ENCODE data around the gene TIMM9.
"Not testable (repeated sequence)": the region's sequence is repeated elsewhere in the genome, so short reads cannot be mapped to it uniquely, and the experiment has no call there.

The TIMM9 gene

DNA sequence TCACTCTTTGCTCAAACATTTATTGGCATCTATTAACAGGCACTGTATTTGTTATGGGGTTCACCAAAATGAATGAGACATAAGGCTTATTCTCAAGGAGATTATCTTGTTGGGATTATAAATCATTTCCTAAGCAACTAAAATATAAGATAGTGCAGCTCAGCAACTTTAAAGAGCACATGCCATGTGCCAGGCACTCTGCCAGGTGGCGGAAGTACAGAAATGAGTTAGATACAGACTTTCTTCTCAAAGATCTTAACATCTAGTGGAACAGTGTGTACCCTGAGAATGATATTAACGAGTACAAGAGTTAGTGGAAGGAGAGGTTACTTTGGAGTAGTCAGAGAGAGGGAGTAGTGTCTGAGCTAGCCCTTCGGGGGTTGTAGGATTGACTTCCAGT lies 60.0 kb downstream of the TIMM9 start:
- DNase-seq (ENCODE audit: low read depth): peak; percentile 16
- no peak overlapping the region for H3K4me3 ChIP-seq (ENCODE audit: low read length)
- TF ChIP-seq CTCF (conservative IDR thresholded peaks at IDR 0.05; ENCODE audit: low read depth, low read length): no peak

GRCh38 chr14:58364316-58364715 lies 63.0 kb downstream of the TIMM9 start:
- no peak for TF ChIP-seq CTCF (conservative IDR thresholded peaks at IDR 0.05; ENCODE audit: low read depth, low read length)
- H3K4me3 ChIP-seq (ENCODE audit: low read length): no peak overlapping the region
- DNase-seq (ENCODE audit: low read depth): no peak

DNA sequence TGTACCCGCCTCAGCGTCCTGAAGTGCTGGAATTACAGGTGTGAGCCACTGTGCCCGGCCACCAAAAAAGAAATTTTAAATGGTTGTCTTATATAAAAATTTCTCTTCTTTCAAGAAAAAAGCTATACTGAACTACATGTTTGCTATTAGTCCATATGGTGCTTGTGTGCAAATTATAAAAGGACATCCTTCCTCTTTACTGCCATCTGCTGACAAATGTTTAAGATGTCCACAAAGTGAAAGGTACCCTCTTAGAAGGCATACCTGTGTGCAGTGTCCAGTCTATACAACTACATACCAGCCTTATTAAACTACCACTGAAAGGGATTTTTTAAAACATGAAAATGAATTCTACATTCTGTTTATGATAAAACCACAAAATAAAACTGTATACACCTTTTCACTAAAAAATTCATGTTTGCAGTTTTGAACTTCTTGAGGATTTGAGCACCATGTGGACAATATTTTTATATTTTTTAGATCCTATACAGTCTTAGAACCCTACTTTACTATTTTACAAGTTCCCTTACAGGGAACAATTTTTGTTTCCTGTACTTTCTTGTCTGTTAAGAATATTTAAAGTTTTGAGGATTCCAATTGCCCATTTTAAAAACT lies 64.4 kb downstream of the TIMM9 start:
- TF ChIP-seq CTCF (conservative IDR thresholded peaks at IDR 0.05; ENCODE audit: low read depth, low read length): peak; percentile 43

DNA sequence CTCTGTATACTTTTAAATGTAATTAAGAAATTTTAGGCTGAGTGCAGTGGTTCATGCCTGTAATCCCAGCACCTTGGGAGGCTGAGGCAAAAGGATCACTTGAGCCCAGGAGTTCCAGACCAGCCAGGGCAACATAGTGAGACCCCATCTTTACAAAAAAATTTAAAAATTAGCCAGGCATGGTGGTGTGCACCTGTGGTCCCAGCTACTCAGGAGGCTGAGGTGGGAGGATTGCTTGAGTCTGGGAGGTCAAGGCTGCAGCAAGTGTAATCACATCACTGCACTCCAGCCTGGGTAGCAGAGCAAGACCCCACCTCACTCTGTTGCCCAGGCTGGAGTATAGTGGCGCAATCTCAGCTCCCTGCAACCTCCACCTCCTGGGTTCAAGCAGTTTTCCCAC lies 65.1 kb downstream of the TIMM9 start:
- DNase-seq (ENCODE audit: low read depth); H3K4me3 ChIP-seq (ENCODE audit: low read length): not testable (repeated sequence)

More for the DNA sequence above, 64.4 kb downstream of the TIMM9 start:
- no peak overlapping the region for H3K4me3 ChIP-seq (ENCODE audit: low read length)
- DNase-seq (ENCODE audit: low read depth): no peak
